ENCODE measurements around the gene NGFR. TPM values are rescaled to one million over a fixed set of nuclear protein-coding genes. Genes with fewer than 3 reads are reported as not detected.

Gene NGFR
- total RNA-seq, 6 donors from 2014 or later = 1.3 to 2.9 (median 2.2) TPM

DNA sequence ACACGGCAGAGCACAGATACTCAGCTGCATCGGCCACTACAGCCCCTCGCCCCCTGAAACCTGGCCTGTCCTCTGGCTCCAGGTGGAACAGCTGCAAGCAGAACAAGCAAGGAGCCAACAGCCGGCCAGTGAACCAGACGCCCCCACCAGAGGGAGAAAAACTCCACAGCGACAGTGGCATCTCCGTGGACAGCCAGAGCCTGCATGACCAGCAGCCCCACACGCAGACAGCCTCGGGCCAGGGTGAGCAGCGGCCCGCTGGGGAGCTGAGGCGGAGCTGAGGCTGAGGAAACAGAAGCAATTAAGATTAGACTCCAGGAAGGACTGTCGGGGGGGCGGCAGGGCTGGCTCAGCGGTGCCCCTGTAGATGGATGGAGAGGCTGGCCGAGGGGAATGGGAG, 16.7 kb downstream of the NGFR start:
- peaks cover 15 to 18% (median 18%) of the 10 kb centered on the region in 4 donors for H3K4me1 ChIP-seq
- 70 to 85% methylated on average over 9 to 14 of the region's 16 CpGs for WGBS, 2 donors
- H3K36me3 ChIP-seq = no peaks in the 10 kb centered on the region
- H3K4me3 ChIP-seq = no peak overlapping the region
- H3K9me3 ChIP-seq = no peaks in the 10 kb centered on the region
- TF ChIP-seq, protein P1, sequence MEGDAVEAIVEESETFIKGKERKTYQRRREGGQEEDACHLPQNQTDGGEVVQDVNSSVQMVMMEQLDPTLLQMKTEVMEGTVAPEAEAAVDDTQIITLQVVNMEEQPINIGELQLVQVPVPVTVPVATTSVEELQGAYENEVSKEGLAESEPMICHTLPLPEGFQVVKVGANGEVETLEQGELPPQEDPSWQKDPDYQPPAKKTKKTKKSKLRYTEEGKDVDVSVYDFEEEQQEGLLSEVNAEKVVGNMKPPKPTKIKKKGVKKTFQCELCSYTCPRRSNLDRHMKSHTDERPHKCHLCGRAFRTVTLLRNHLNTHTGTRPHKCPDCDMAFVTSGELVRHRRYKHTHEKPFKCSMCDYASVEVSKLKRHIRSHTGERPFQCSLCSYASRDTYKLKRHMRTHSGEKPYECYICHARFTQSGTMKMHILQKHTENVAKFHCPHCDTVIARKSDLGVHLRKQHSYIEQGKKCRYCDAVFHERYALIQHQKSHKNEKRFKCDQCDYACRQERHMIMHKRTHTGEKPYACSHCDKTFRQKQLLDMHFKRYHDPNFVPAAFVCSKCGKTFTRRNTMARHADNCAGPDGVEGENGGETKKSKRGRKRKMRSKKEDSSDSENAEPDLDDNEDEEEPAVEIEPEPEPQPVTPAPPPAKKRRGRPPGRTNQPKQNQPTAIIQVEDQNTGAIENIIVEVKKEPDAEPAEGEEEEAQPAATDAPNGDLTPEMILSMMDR (IDR thresholded peaks at IDR 0.05) = no peak
- DNase-seq (peak in 1 of 2 donors; percentile 71), ATAC-seq (ENCODE audit: low FRiP score in 2 of 2) (no peak)
- H3K27me3 ChIP-seq = no peaks in the 10 kb centered on the region
- H3K27ac ChIP-seq = no peak overlapping the region

DNA sequence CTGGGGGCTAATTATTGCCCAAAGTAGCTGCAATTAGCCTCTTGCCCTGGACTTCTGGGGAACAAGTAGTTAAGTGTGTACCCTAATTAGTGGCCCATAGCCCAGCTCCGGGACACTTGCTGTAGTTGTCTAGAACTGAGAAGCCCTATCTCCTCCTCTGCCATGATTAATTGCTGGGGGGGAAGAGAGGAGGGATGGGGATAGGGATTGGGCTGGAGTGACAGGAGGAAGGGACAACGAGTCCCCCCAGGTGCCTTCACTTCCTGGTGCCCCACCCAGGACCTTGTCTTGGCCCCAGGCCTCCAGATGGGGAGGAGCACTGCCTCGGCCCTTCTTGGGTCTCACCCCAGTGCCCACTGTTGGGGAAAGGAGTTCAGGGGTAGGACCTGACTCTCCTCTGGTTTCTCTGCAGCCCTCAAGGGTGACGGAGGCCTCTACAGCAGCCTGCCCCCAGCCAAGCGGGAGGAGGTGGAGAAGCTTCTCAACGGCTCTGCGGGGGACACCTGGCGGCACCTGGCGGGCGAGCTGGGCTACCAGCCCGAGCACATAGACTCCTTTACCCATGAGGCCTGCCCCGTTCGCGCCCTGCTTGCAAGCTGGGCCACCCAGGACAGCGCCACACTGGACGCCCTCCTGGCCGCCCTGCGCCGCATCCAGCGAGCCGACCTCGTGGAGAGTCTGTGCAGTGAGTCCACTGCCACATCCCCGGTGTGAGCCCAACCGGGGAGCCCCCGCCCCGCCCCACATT, 17.4 kb downstream of the NGFR start:
- 66 to 81% methylated on average over 5 to 22 of the region's 26 CpGs for WGBS, 2 donors
- Histone ChIP-seq H3K27ac (no peak overlapping the region), H3K27me3 (no peaks in the 10 kb centered on the region), H3K4me3 (no peak overlapping the region), H3K36me3 (no peaks in the 10 kb centered on the region), H3K4me1 (peaks cover 15 to 18% (median 18%) of the 10 kb centered on the region in 4 donors), H3K9me3 (no peaks in the 10 kb centered on the region)
- TF ChIP-seq, protein P1 (IDR thresholded peaks at IDR 0.05) = no peak
- no peak for TF ChIP-seq POLR2A (IDR thresholded peaks at IDR 0.05)
- no peak for TF ChIP-seq EP300 (IDR thresholded peaks at IDR 0.05)
- TF ChIP-seq POLR2AphosphoS5 (IDR thresholded peaks at IDR 0.05) = no peak
- ATAC-seq (ENCODE audit: low FRiP score in 2 of 2) (no peak), DNase-seq (peak in 1 of 2 donors; percentile 82)

DNA sequence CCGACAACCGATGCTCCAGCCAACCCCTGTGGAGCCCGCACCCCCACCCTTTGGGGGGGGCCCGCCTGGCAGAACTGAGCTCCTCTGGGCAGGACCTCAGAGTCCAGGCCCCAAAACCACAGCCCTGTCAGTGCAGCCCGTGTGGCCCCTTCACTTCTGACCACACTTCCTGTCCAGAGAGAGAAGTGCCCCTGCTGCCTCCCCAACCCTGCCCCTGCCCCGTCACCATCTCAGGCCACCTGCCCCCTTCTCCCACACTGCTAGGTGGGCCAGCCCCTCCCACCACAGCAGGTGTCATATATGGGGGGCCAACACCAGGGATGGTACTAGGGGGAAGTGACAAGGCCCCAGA, 17.9 kb downstream of the NGFR start:
- 74% methylated on average over 6 of the region's 6 CpGs; no CpG with 5 or more reads in 1 of the 2 donors for WGBS, 2 donors
- no peak for ATAC-seq (ENCODE audit: low FRiP score in 2 of 2)
- Histone ChIP-seq H3K9me3 (no peaks in the 10 kb centered on the region), H3K4me3 (no peak overlapping the region), H3K36me3 (no peaks in the 10 kb centered on the region), H3K27ac (no peak overlapping the region), H3K4me1 (peaks cover 15 to 18% (median 18%) of the 10 kb centered on the region in 4 donors), H3K27me3 (no peaks in the 10 kb centered on the region)
- no peak for DNase-seq
- no peak for TF ChIP-seq POLR2AphosphoS5 (IDR thresholded peaks at IDR 0.05)
- TF ChIP-seq, protein P1 (IDR thresholded peaks at IDR 0.05) = no peak
- no peak for TF ChIP-seq EP300 (IDR thresholded peaks at IDR 0.05)
- no peak for TF ChIP-seq POLR2A (IDR thresholded peaks at IDR 0.05)

DNA sequence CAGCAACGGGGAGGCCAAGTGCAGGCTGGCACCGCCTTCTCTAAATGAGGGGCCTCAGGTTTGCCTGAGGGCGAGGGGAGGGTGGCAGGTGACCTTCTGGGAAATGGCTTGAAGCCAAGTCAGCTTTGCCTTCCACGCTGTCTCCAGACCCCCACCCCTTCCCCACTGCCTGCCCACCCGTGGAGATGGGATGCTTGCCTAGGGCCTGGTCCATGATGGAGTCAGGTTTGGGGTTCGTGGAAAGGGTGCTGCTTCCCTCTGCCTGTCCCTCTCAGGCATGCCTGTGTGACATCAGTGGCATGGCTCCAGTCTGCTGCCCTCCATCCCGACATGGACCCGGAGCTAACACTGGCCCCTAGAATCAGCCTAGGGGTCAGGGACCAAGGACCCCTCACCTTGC, 18.5 kb downstream of the NGFR start:
- ATAC-seq (ENCODE audit: low FRiP score in 2 of 2) (no peak), DNase-seq (no peak)
- WGBS, 2 donors = 94 to 100% methylated on average over 3 to 8 of the region's 8 CpGs
- H3K27ac ChIP-seq = no peak overlapping the region
- no peaks in the 10 kb centered on the region for H3K9me3 ChIP-seq
- H3K36me3 ChIP-seq = no peaks in the 10 kb centered on the region
- H3K4me3 ChIP-seq = no peak overlapping the region
- peaks cover 15 to 18% (median 18%) of the 10 kb centered on the region in 4 donors for H3K4me1 ChIP-seq
- TF ChIP-seq POLR2A (IDR thresholded peaks at IDR 0.05) (no peak), POLR2AphosphoS5 (IDR thresholded peaks at IDR 0.05) (no peak), EP300 (IDR thresholded peaks at IDR 0.05) (no peak)
- TF ChIP-seq, protein P1 (IDR thresholded peaks at IDR 0.05) = no peak
- H3K27me3 ChIP-seq = no peaks in the 10 kb centered on the region
